HL-60/S4 treated with phorbol 12-myristate 13-acetate at 8.2 ng/mL for 4 days and 3 days (cell line): ENCODE measurements around the gene GPC5.

Experiments used
- in situ Hi-C: fragments of 300-500 bp; cut with MboI; formaldehyde crosslinking; loops from 2 replicates; pipeline ENCODE4 v1.15.0; 2022; ENCODE audit warnings: low sequenced_read_pairs

Gene GPC5

GRCh38 chr13:92575777-92576176 lies 1177.4 kb downstream of the GPC5 start:
- in situ Hi-C loops = no loop called here

GRCh38 chr13:92578358-92578757 lies 1179.9 kb downstream of the GPC5 start:
- in situ Hi-C loops = no loop called here

GRCh38 chr13:92589955-92590354 lies 1191.5 kb downstream of the GPC5 start:
- in situ Hi-C loops = no loop called here

- in situ Hi-C loops = no loop called here
Observed at GRCh38 chr13:92590503-92590908, 1192.1 kb downstream of the GPC5 start.

GRCh38 chr13:92591117-92591516 lies 1192.7 kb downstream of the GPC5 start:
- in situ Hi-C loops = no loop called here

GRCh38 chr13:92592757-92593156 lies 1194.3 kb downstream of the GPC5 start:
- in situ Hi-C loops = no loop called here

- in situ Hi-C loops = no loop called here
Observed at GRCh38 chr13:92602560-92602959, 1204.1 kb downstream of the GPC5 start.

GRCh38 chr13:92609376-92609775 lies 1211.0 kb downstream of the GPC5 start:
- in situ Hi-C loops = no loop called here

GRCh38 chr13:92612892-92613291 lies 1214.5 kb downstream of the GPC5 start:
- in situ Hi-C loops = no loop called here

GRCh38 chr13:92613921-92614320 lies 1215.5 kb downstream of the GPC5 start:
- in situ Hi-C loops = no loop called here

- in situ Hi-C loops = no loop called here
Observed at GRCh38 chr13:92621985-92622384, 1223.6 kb downstream of the GPC5 start.

GRCh38 chr13:92622905-92623304 lies 1224.5 kb downstream of the GPC5 start:
- in situ Hi-C loops = no loop called here

- in situ Hi-C loops = no loop called here
Observed at GRCh38 chr13:92626274-92626673, 1227.9 kb downstream of the GPC5 start.

- in situ Hi-C loops = no loop called here
Observed at GRCh38 chr13:92640936-92641335, 1242.5 kb downstream of the GPC5 start.

- in situ Hi-C loops = no loop called here
Observed at GRCh38 chr13:92649140-92649813, 1250.9 kb downstream of the GPC5 start.

GRCh38 chr13:92656103-92656502 lies 1257.7 kb downstream of the GPC5 start:
- in situ Hi-C loops = no loop called here

GRCh38 chr13:92656648-92657047 lies 1258.2 kb downstream of the GPC5 start:
- in situ Hi-C loops = no loop called here

- in situ Hi-C loops = no loop called here
Observed at GRCh38 chr13:92657565-92657964, 1259.1 kb downstream of the GPC5 start.

- in situ Hi-C loops = no loop called here
Observed at GRCh38 chr13:92658293-92658692, 1259.9 kb downstream of the GPC5 start.

GRCh38 chr13:92661406-92661805 lies 1263.0 kb downstream of the GPC5 start:
- in situ Hi-C loops = no loop called here

- in situ Hi-C loops = no loop called here
Observed at GRCh38 chr13:92668157-92668556, 1269.7 kb downstream of the GPC5 start.

- in situ Hi-C loops = no loop called here
Observed at GRCh38 chr13:92670096-92670495, 1271.7 kb downstream of the GPC5 start.

- in situ Hi-C loops = no loop called here
Observed at GRCh38 chr13:92671821-92672220, 1273.4 kb downstream of the GPC5 start.
